ENCODE results near the gene DUOXA2. TPM values are rescaled to one million over a fixed set of nuclear protein-coding genes. Genes with fewer than 3 reads are reported as not detected.

Gene DUOXA2
- polyA plus RNA-seq, 1 donor (not counting 4 experiments of a cell fraction or from before 2014, with no cell fraction given): not detected

GRCh38 chr15:45091161-45091560, 23.0 kb upstream of the DUOXA2 start:
- no peak for FAIRE-seq
- Histone ChIP-seq H3K4me3 (ENCODE audit: control insufficient read depth in 2 of 3, extremely low read depth in 1 of 3, insufficient read depth in 2 of 3, low read depth in 1 of 3, low read length in 3 of 3) (no peak overlapping the region), H3K27ac (ENCODE audit: control insufficient read depth, insufficient read depth, low read length) (no peak overlapping the region)

GRCh38 chr15:45091576-45091975, 22.6 kb upstream of the DUOXA2 start:
- H3K27ac ChIP-seq (ENCODE audit: control insufficient read depth, insufficient read depth, low read length): no peak overlapping the region
- no peak overlapping the region for H2AFZ ChIP-seq (ENCODE audit: control insufficient read depth, low read length)
- H3K9ac ChIP-seq (ENCODE audit: control insufficient read depth, extremely low read depth, insufficient read depth, low read length): no peak overlapping the region
- dilution Hi-C loops (cut with MboI; ENCODE audit: extremely low pct_ligation_motif_present, low sequenced_read_pairs): no loop called here
- no peaks in the 10 kb centered on the region for H3K79me2 ChIP-seq (ENCODE audit: control insufficient read depth, insufficient read depth, low read length)
- FAIRE-seq: no peak
- H3K4me3 ChIP-seq (ENCODE audit: control insufficient read depth in 2 of 3, extremely low read depth in 1 of 3, insufficient read depth in 2 of 3, low read depth in 1 of 3, low read length in 3 of 3): no peak overlapping the region
- H3K27me3 ChIP-seq (ENCODE audit: control insufficient read depth, extremely low read depth, insufficient read depth, low read length): peaks cover 10% of the 10 kb centered on the region
- no peaks in the 10 kb centered on the region for H3K4me1 ChIP-seq (ENCODE audit: control insufficient read depth, extremely low read depth, insufficient read depth, low read length)
- no peaks in the 10 kb centered on the region for H3K9me1 ChIP-seq (ENCODE audit: control insufficient read depth, extremely low read depth, insufficient read depth, low read length)
- no peaks in the 10 kb centered on the region for H3K9me3 ChIP-seq (ENCODE audit: control insufficient read depth, low read depth, low read length)
- TF ChIP-seq EZH2 (IDR thresholded peaks at IDR 0.05; ENCODE audit: low read length): no peak
- no peak for TF ChIP-seq CTCF (optimal IDR thresholded peaks at IDR 0.05 in 1 of 3, IDR thresholded peaks at IDR 0.05 in 1 of 3, conservative IDR thresholded peaks at IDR 0.05 in 1 of 3; ENCODE audit: extremely low read depth in 1 of 3, insufficient read depth in 2 of 3, low read length in 3 of 3)
- no peaks in the 10 kb centered on the region for H3K36me3 ChIP-seq (ENCODE audit: control insufficient read depth in 2 of 2, extremely low read depth in 1 of 2, insufficient read depth in 2 of 2, low read length in 2 of 2)
- H3K4me2 ChIP-seq (ENCODE audit: control insufficient read depth, extremely low read depth, insufficient read depth, low read depth, low read length): no peak overlapping the region
- no peak for DNase-seq (ENCODE audit: low read depth, low spot score)
- no peaks in the 10 kb centered on the region for H4K20me1 ChIP-seq (ENCODE audit: control insufficient read depth, extremely low read depth, insufficient read depth, low read length)

More at GRCh38 chr15:45091161-45091560, 23.0 kb upstream of the DUOXA2 start:
- Histone ChIP-seq H3K9me1 (ENCODE audit: control insufficient read depth, extremely low read depth, insufficient read depth, low read length) (no peaks in the 10 kb centered on the region), H2AFZ (ENCODE audit: control insufficient read depth, low read length) (no peak overlapping the region), H3K4me2 (ENCODE audit: control insufficient read depth, extremely low read depth, insufficient read depth, low read depth, low read length) (no peak overlapping the region), H4K20me1 (ENCODE audit: control insufficient read depth, extremely low read depth, insufficient read depth, low read length) (no peaks in the 10 kb centered on the region), H3K27me3 (ENCODE audit: control insufficient read depth, extremely low read depth, insufficient read depth, low read length) (peaks cover 10% of the 10 kb centered on the region), H3K36me3 (ENCODE audit: control insufficient read depth in 2 of 2, extremely low read depth in 1 of 2, insufficient read depth in 2 of 2, low read length in 2 of 2) (no peaks in the 10 kb centered on the region), H3K79me2 (ENCODE audit: control insufficient read depth, insufficient read depth, low read length) (no peaks in the 10 kb centered on the region), H3K4me1 (ENCODE audit: control insufficient read depth, extremely low read depth, insufficient read depth, low read length) (no peaks in the 10 kb centered on the region), H3K9ac (ENCODE audit: control insufficient read depth, extremely low read depth, insufficient read depth, low read length) (no peak overlapping the region), H3K9me3 (ENCODE audit: control insufficient read depth, low read depth, low read length) (no peaks in the 10 kb centered on the region)
- dilution Hi-C loops (cut with MboI; ENCODE audit: extremely low pct_ligation_motif_present, low sequenced_read_pairs): no loop called here
- no peak for TF ChIP-seq CTCF (optimal IDR thresholded peaks at IDR 0.05 in 1 of 3, IDR thresholded peaks at IDR 0.05 in 1 of 3, conservative IDR thresholded peaks at IDR 0.05 in 1 of 3; ENCODE audit: extremely low read depth in 1 of 3, insufficient read depth in 2 of 3, low read length in 3 of 3)
- TF ChIP-seq EZH2 (IDR thresholded peaks at IDR 0.05; ENCODE audit: low read length): no peak
- DNase-seq (ENCODE audit: low read depth, low spot score): no peak

Measured in keratinocyte (primary cell).